Upper lobe of left lung (tissue), 6 donors: Measurements from ENCODE around the gene DHCR24. TPM values are rescaled to one million over a fixed set of nuclear protein-coding genes. Genes with fewer than 3 reads are reported as not detected.
A peak's percentile ranks its signal among the peaks of the same experiment; 100 is the strongest.

Experiments
- ATAC-seq, 2 donors: fragments of 200-7000 bp; cut with Tn5 transposase; one replicate each; pipeline ENCODE4 v1.9.1; 2022; ENCODE audit warnings: mild to moderate bottlenecking in 2 of 2, moderate library complexity in 2 of 2; ENCODE audit not compliant: low FRiP score in 2 of 2
- DNase-seq, 2 donors: peaks; one replicate each; pipeline ENCODE4 v3.0.0-alpha.2; 2019 to 2020
- H3K27ac ChIP-seq, 4 donors: fragments of 200-600 bp; sonication (generic); one replicate each; pipeline ENCODE4 v1.5.1; 2016 to 2019
- H3K27me3 ChIP-seq, 4 donors: fragments of 200-600 bp; sonication (generic); one replicate each; pipeline ENCODE4 v1.5.1; 2017 to 2019
- H3K36me3 ChIP-seq, 4 donors: fragments of 200-600 bp; sonication (generic); one replicate each; pipeline ENCODE4 v1.5.1; 2016 to 2019
- H3K4me1 ChIP-seq, 4 donors: fragments of 200-600 bp; sonication (generic); one replicate each; pipeline ENCODE4 v1.5.1; 2018 to 2019
- H3K4me3 ChIP-seq, 4 donors: fragments of 200-600 bp; sonication (generic); one replicate each; pipeline ENCODE4 v1.5.1; 2017 to 2019; ENCODE audit warnings: mild to moderate bottlenecking in 2 of 4, moderate library complexity in 1 of 4
- H3K9me3 ChIP-seq, 4 donors: fragments of 200-600 bp; sonication (generic); one replicate each; pipeline ENCODE4 v1.5.1; 2018 to 2019
- EP300 ChIP-seq, 4 donors: sonication (generic); formaldehyde crosslinking; IDR thresholded peaks; one replicate each; pipeline ENCODE4 v1.5.1; 2017; ENCODE audit warnings: antibody characterized with exemption in 4 of 4, control low read depth in 2 of 4
- POLR2A ChIP-seq, 4 donors: fragments of 450-650 bp; IDR thresholded peaks; one replicate each; pipeline ENCODE4 v1.5.1; 2016 to 2017; ENCODE audit warnings: antibody characterized with exemption in 4 of 4, mild to moderate bottlenecking in 2 of 4
- POLR2AphosphoS5 ChIP-seq, 2 donors: sonication (generic); formaldehyde crosslinking; IDR thresholded peaks; one replicate each; pipeline ENCODE4 v1.5.1; 2017; ENCODE audit warnings: antibody characterized with exemption in 2 of 2
- WGBS, 2 donors: methylation state at CpG; one replicate each; pipeline ENCODE4 v1.1.5; 2017 to 2018; 5-methylcytosine and 5-hydroxymethylcytosine counted together
- total RNA-seq, 6 donors: library from RNA; depleted of rRNA in 4 of 6; stranded (reverse); fragments of >200 nt in 4 of 6; gene quantifications; one replicate each; pipeline versions ENCODE4 v1.1.0 to v1.2.1, GENCODE V29; 2016 to 2021
- TF ChIP-seq, protein P1 (sequence below), 6 experiments: fragments of 450-650 bp in 4 of 6; fragments of 200-600 bp in 2 of 6; sonication (generic) in 2 of 6; IDR thresholded peaks; one replicate each; pipeline ENCODE4 v1.5.1; 2016 to 2019; ENCODE audit warnings: antibody characterized with exemption in 6 of 6
- donor health status: DM: no; HTN: no; CAD: no; lungs with moderate emphysema.
- donor health status: DM: no; HTN: yes; CAD: no; lungs with severe emphysema.

The DHCR24 gene
- total RNA-seq, 6 donors from 2014 or later = 188 to 863 (median 555) TPM

DNA sequence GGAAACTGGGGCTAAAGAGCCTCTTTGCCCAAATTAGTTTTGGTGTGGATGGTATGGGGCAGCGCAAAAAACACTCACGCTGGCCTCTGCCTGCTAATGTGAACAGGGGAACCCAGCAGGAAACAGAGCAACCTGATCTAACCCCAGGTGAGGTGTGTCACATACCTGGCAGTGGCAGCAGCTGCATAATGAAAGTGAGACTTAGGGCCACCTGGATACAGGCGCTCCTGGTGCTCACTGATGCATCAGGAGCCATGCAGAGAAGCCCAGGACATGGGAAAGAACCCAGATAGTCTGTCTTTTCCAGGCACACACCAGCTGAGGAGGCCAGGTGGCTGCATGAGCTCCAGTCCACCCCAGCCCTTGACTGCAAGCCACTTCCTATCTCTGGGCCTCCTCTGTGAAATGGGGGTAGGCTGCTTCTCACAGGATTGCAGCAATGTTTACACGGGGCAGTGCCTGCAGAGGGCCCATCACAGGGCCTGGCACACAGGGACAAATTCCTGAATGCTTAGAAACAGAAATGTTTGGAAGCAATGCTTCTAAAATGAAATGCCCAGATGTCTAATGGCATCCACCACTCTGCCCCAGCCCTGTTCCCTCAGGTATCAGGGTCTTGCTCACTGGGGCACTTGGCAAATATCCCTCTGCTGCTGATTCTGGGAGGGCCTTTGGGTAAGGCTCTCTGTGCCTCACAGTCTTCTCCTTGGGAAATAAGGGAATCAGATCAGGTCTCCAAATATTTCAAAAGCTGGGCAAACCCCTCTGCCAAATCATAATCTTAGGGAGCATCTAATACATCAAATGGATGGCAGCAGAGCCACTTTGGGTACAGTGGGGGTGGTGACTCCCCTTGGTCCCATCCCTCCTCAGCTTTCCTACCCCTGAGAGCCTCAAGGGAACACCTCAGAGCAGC, 19.9 kb downstream of the DHCR24 start:
- H3K4me1 ChIP-seq = peaks cover 0 to 29% (median 22%) of the 10 kb centered on the region in 4 donors
- peak overlapping the region in 1 of 4 donors; percentile 3 for H3K27ac ChIP-seq
- no peak overlapping the region for H3K4me3 ChIP-seq
- TF ChIP-seq, protein P1, sequence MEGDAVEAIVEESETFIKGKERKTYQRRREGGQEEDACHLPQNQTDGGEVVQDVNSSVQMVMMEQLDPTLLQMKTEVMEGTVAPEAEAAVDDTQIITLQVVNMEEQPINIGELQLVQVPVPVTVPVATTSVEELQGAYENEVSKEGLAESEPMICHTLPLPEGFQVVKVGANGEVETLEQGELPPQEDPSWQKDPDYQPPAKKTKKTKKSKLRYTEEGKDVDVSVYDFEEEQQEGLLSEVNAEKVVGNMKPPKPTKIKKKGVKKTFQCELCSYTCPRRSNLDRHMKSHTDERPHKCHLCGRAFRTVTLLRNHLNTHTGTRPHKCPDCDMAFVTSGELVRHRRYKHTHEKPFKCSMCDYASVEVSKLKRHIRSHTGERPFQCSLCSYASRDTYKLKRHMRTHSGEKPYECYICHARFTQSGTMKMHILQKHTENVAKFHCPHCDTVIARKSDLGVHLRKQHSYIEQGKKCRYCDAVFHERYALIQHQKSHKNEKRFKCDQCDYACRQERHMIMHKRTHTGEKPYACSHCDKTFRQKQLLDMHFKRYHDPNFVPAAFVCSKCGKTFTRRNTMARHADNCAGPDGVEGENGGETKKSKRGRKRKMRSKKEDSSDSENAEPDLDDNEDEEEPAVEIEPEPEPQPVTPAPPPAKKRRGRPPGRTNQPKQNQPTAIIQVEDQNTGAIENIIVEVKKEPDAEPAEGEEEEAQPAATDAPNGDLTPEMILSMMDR (IDR thresholded peaks at IDR 0.05) = no peak
- TF ChIP-seq POLR2AphosphoS5 (IDR thresholded peaks at IDR 0.05) (no peak), POLR2A (IDR thresholded peaks at IDR 0.05) (no peak), EP300 (IDR thresholded peaks at IDR 0.05) (no peak)
- H3K27me3 ChIP-seq = no peaks in the 10 kb centered on the region
- peaks cover 14 to 50% (median 43%) of the 10 kb centered on the region in 4 donors for H3K36me3 ChIP-seq
- DNase-seq (peak in 1 of 2 donors; percentile 36), ATAC-seq (peak; percentile 18 to 23)
- 48% methylated on average over 4 of the region's 4 CpGs; no CpG with 5 or more reads in 1 of the 2 donors for WGBS, 2 donors
- H3K9me3 ChIP-seq = no peaks in the 10 kb centered on the region

DNA sequence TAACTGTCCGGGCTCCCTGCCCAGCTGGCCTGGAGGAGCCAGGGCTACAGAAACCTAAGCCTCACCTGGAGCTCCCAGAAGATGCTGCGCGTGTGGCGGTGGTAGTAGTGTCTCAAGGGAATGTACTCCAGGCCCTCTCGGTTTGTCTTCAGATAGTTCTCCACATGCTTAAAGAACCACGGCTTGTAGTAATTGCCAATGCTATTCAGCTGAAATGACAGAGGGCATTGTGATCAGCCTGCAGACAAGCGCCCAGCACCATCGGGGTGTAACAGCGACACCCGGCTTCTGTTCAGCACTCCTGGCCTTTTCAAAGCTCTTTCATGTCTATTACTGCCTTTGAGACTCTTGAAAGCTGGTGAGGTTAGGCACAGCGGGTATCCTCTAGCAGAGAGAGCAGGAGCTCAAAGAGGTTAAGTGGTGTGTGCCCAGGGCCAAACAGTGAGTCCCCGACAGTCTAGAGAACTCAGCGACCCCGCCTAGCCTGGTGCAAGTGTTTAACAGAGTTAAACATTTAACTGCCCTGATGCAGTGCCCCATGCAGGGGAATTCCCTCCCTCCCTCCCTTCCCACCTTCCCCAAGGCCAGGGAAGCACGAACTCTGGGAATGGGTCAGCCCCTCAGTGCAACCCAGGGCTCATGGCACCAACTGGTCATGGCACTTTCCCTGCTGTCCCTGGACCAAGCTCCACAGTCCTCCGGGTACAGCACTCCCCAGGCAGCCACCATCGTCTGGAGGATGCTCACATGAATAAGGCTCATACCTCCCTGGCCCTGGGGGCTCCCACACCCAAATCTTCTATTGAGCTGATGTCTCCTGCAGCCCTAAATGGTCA, 21.5 kb downstream of the DHCR24 start:
- peaks cover 14 to 40% (median 32%) of the 10 kb centered on the region in 4 donors for H3K36me3 ChIP-seq
- peak in 1 of 2 donors; percentile 81 for DNase-seq
- peak; percentile 15 to 83 for ATAC-seq
- TF ChIP-seq POLR2AphosphoS5 (IDR thresholded peaks at IDR 0.05) (no peak), EP300 (IDR thresholded peaks at IDR 0.05) (no peak), POLR2A (IDR thresholded peaks at IDR 0.05) (no peak)
- TF ChIP-seq, protein P1 (IDR thresholded peaks at IDR 0.05) = no peak
- H3K4me1 ChIP-seq = peaks cover 0 to 29% (median 22%) of the 10 kb centered on the region in 4 donors
- no peak overlapping the region for H3K27ac ChIP-seq
- H3K9me3 ChIP-seq = no peaks in the 10 kb centered on the region
- no peak overlapping the region for H3K4me3 ChIP-seq
- WGBS, 2 donors = 83 to 87% methylated on average over 8 to 17 of the region's 17 CpGs
- no peaks in the 10 kb centered on the region for H3K27me3 ChIP-seq

DNA sequence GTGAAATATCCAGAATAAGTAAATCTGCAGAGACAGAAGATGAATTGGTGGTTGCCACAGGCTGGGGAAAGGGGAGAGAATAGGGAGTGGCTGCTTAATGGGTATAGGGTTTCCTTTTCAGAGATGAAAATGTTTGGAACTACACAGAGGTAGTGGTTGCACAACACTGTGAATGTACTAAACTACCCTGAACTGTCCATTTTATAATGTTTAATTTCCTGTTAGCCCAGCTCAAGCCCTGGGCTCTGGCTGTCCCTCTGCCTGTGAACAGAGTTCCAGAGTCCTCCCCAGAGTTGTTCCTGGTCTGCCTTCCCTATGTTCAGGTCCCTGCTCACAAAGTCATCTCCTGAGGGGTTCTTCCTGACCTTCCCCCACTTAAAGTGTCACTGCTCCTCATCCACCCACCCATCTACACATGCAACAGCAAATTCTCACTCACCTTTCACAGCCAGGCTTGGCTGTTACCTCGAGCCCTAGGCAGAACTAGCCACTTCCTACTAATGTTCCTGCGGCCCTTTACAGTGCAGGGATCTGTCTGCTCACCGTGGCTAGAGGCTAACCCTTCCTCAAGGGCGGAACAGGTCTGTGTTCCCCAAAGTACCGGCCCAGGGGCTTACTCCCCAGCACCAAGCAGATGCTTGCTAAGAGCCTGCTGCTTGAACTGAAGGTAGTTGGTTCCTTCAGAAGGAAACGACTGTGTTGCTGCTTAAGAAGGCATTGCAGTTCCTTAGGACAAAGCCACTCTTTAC, 22.4 kb downstream of the DHCR24 start:
- Histone ChIP-seq H3K27me3 (no peaks in the 10 kb centered on the region), H3K9me3 (no peaks in the 10 kb centered on the region), H3K36me3 (peaks cover 14 to 39% (median 35%) of the 10 kb centered on the region in 4 donors), H3K27ac (no peak overlapping the region), H3K4me1 (peaks cover 0 to 29% (median 22%) of the 10 kb centered on the region in 4 donors), H3K4me3 (no peak overlapping the region)
- ATAC-seq (no peak), DNase-seq (peak in 1 of 2 donors; percentile 13)
- 59 to 88% methylated on average over 3 to 6 of the region's 6 CpGs for WGBS, 2 donors
- TF ChIP-seq POLR2AphosphoS5 (IDR thresholded peaks at IDR 0.05) = no peak
- no peak for TF ChIP-seq POLR2A (IDR thresholded peaks at IDR 0.05)
- TF ChIP-seq EP300 (IDR thresholded peaks at IDR 0.05) = no peak
- TF ChIP-seq, protein P1 (IDR thresholded peaks at IDR 0.05) = no peak

DNA sequence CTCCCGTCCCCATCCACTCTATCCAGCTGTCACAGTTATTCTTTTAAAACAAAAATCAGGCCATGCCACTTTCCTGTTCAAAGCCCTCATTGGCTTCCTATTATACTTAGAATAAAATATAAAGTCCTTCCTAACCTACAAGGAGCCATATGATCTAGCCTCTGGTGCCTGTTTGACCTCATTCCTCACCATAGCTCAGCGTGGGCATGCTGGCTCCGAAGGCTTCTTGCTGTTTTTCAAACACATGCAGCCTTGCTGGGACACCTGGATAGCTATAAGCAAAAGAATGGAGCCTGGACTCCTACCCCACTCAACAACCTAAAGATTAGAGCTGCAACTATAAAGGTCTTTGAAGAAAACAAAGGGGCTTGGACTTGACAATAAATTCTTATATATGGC, 23.7 kb downstream of the DHCR24 start:
- H3K4me3 ChIP-seq = no peak overlapping the region
- H3K4me1 ChIP-seq = peaks cover 0 to 29% (median 22%) of the 10 kb centered on the region in 4 donors
- TF ChIP-seq POLR2AphosphoS5 (IDR thresholded peaks at IDR 0.05) (no peak), POLR2A (IDR thresholded peaks at IDR 0.05) (no peak), EP300 (IDR thresholded peaks at IDR 0.05) (no peak)
- TF ChIP-seq, protein P1 (IDR thresholded peaks at IDR 0.05) = no peak
- no peak for ATAC-seq
- 92 to 97% methylated on average over 3 of the region's 3 CpGs for WGBS, 2 donors
- DNase-seq = no peak
- peaks cover 14 to 43% (median 39%) of the 10 kb centered on the region in 4 donors for H3K36me3 ChIP-seq
- H3K27ac ChIP-seq = no peak overlapping the region
- H3K27me3 ChIP-seq = no peaks in the 10 kb centered on the region
- no peaks in the 10 kb centered on the region for H3K9me3 ChIP-seq
